ENCODE measurements around the gene ABITRAM. TPM values are rescaled to one million over a fixed set of nuclear protein-coding genes. Genes with fewer than 3 reads are reported as not detected.

Gene ABITRAM
- total and polyA plus RNA-seq, 2 experiments from 2014 or later = 10.1 to 11.5 TPM

- H3K79me2 ChIP-seq (replicated peaks; ENCODE audit: insufficient read depth) = no peaks in the 10 kb centered on the region
- H3K36me3 Mint-ChIP-seq (ENCODE audit: low read depth) = peaks cover 23% of the 10 kb centered on the region; the same call in 2 of the 3 replicates
- H4K20me1 ChIP-seq (replicated peaks; ENCODE audit: insufficient read depth) = no peaks in the 10 kb centered on the region; the same call in 1 of the 2 replicates
- H3K9me3 Mint-ChIP-seq = no peaks in the 10 kb centered on the region
- H3K4me3 ChIP-seq = no peak overlapping the region
- no peak overlapping the region for H2AFZ ChIP-seq
- TF ChIP-seq, protein P1, sequence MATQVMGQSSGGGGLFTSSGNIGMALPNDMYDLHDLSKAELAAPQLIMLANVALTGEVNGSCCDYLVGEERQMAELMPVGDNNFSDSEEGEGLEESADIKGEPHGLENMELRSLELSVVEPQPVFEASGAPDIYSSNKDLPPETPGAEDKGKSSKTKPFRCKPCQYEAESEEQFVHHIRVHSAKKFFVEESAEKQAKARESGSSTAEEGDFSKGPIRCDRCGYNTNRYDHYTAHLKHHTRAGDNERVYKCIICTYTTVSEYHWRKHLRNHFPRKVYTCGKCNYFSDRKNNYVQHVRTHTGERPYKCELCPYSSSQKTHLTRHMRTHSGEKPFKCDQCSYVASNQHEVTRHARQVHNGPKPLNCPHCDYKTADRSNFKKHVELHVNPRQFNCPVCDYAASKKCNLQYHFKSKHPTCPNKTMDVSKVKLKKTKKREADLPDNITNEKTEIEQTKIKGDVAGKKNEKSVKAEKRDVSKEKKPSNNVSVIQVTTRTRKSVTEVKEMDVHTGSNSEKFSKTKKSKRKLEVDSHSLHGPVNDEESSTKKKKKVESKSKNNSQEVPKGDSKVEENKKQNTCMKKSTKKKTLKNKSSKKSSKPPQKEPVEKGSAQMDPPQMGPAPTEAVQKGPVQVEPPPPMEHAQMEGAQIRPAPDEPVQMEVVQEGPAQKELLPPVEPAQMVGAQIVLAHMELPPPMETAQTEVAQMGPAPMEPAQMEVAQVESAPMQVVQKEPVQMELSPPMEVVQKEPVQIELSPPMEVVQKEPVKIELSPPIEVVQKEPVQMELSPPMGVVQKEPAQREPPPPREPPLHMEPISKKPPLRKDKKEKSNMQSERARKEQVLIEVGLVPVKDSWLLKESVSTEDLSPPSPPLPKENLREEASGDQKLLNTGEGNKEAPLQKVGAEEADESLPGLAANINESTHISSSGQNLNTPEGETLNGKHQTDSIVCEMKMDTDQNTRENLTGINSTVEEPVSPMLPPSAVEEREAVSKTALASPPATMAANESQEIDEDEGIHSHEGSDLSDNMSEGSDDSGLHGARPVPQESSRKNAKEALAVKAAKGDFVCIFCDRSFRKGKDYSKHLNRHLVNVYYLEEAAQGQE (IDR thresholded peaks at IDR 0.05; ENCODE audit: unreplicated experiment) = no peak
- TF ChIP-seq EZH2phosphoT487 (IDR thresholded peaks at IDR 0.05; ENCODE audit: unreplicated experiment) = no peak
- TF ChIP-seq POLR2AphosphoS5 (IDR thresholded peaks at IDR 0.05; ENCODE audit: low read depth) = no peak
- TF ChIP-seq JUNB (IDR thresholded peaks at IDR 0.05; ENCODE audit: unreplicated experiment) = no peak
- TF ChIP-seq ZNF462 (CRISPR knock-in tag; IDR thresholded peaks at IDR 0.05) = no peak
- no peak for TF ChIP-seq STAT1 (IDR thresholded peaks at IDR 0.05; ENCODE audit: unreplicated experiment)
- no peak for TF ChIP-seq ZNF114 (CRISPR knock-in tag; IDR thresholded peaks at IDR 0.05)
- no peak for TF ChIP-seq ZNF331 (CRISPR knock-in tag; IDR thresholded peaks at IDR 0.05; ENCODE audit: low read depth)
- no peak for TF ChIP-seq EZH2 (IDR thresholded peaks at IDR 0.05; ENCODE audit: low read depth, unreplicated experiment)
- TF ChIP-seq CTCF (conservative IDR thresholded peaks at IDR 0.05; ENCODE audit: low read depth in 2 of 2) = no peak
- TF ChIP-seq ETS1 (IDR thresholded peaks at IDR 0.05) = no peak
- no peak for TF ChIP-seq NANOG (IDR thresholded peaks at IDR 0.05; ENCODE audit: borderline replicate concordance)
- no peak for TF ChIP-seq CREB1 (CRISPR knock-in tag; IDR thresholded peaks at IDR 0.05; ENCODE audit: low read depth)
- no peaks in the 10 kb centered on the region for H3F3A ChIP-seq (replicated peaks; ENCODE audit: low read depth)
- H3K27me3 ChIP-seq (ENCODE audit: insufficient read depth) = no peaks in the 10 kb centered on the region
- H3K4me1 ChIP-seq (ENCODE audit: insufficient read depth) = no peaks in the 10 kb centered on the region
- no peaks in the 10 kb centered on the region for H3K4me1 Mint-ChIP-seq
- ATAC-seq = no peak
- H3K27ac Mint-ChIP-seq = no peak overlapping the region
- H3K4me2 ChIP-seq = no peak overlapping the region
- no peak overlapping the region for H3K27ac ChIP-seq (ENCODE audit: low read depth)
- no peaks in the 10 kb centered on the region for H3K9me2 ChIP-seq (ENCODE audit: insufficient read depth)
- DNase-seq (ENCODE audit: low spot score) = no peak
- H3K36me3 ChIP-seq (ENCODE audit: insufficient read depth) = peaks cover 13% of the 10 kb centered on the region; the same call in 1 of the 2 replicates
- no peaks in the 10 kb centered on the region for H3K27me3 Mint-ChIP-seq (ENCODE audit: insufficient read depth, low read depth, poor library complexity)
- no peak overlapping the region for H3K4me3 Mint-ChIP-seq
These were observed 48.4 kb upstream of the ABITRAM start for GRCh38 chr9:108885643-108886348.
